ENCODE measurements around the gene PXMP4. TPM values are rescaled to one million over a fixed set of nuclear protein-coding genes. Genes with fewer than 3 reads are reported as not detected.
A peak's percentile ranks its signal among the peaks of the same experiment; 100 is the strongest.

PXMP4 gene
- total RNA-seq, 1 experiment from 2014 or later = 7.5 TPM

- H3K4me3 ChIP-seq (ENCODE audit: low read depth, low read length, poor library complexity, severe bottlenecking) = no peak overlapping the region
- TF ChIP-seq EZH2 (IDR thresholded peaks at IDR 0.05; ENCODE audit: borderline replicate concordance, low read depth, low read length, poor library complexity, severe bottlenecking) (no peak), CTCF (conservative IDR thresholded peaks at IDR 0.05; ENCODE audit: low read depth, low read length) (no peak)
- POLR2A ChIA-PET (ENCODE audit: low non-redundant PET) = interaction anchor here (0.6 kb wide), 1 partner anchor 110 kb away, joined by 9 read pairs; no protein-coding TSS in a partner anchor
- peaks cover 26% of the 10 kb centered on the region for H3K4me1 ChIP-seq (ENCODE audit: insufficient read depth, low read length, poor library complexity, severe bottlenecking)
- H3K36me3 ChIP-seq (ENCODE audit: insufficient read depth, low read length, poor library complexity, severe bottlenecking) = peaks cover 24% of the 10 kb centered on the region
- no peaks in the 10 kb centered on the region for H3K9me3 ChIP-seq (ENCODE audit: low read depth, low read length, poor library complexity, severe bottlenecking)
- CTCF ChIA-PET = no interaction called here
- no peak overlapping the region for H3K27ac ChIP-seq (ENCODE audit: low read depth, low read length, poor library complexity, severe bottlenecking)
- no TSS peak for BruUV-seq (replicated peaks)
- DNase-seq (ENCODE audit: low spot score) = no peak
- intact Hi-C loops (cut with micrococcal nuclease; ENCODE audit: unreplicated experiment) = no loop called here
- no peaks in the 10 kb centered on the region for H3K27me3 ChIP-seq (replicated peaks; ENCODE audit: insufficient read depth, low read depth, low read length, poor library complexity)
Measured at GRCh38 chr20:33676121-33676520, 44.0 kb downstream of the PXMP4 start.

- TF ChIP-seq CTCF (conservative IDR thresholded peaks at IDR 0.05; ENCODE audit: low read depth, low read length) = no peak
- no peak for TF ChIP-seq EZH2 (IDR thresholded peaks at IDR 0.05; ENCODE audit: borderline replicate concordance, low read depth, low read length, poor library complexity, severe bottlenecking)
- DNase-seq (ENCODE audit: low spot score) = no peak
- Histone ChIP-seq H3K4me3 (ENCODE audit: low read depth, low read length, poor library complexity, severe bottlenecking) (peak overlapping the region; percentile 78), H3K36me3 (ENCODE audit: insufficient read depth, low read length, poor library complexity, severe bottlenecking) (peaks cover 25% of the 10 kb centered on the region), H3K9me3 (ENCODE audit: low read depth, low read length, poor library complexity, severe bottlenecking) (no peaks in the 10 kb centered on the region), H3K4me1 (ENCODE audit: insufficient read depth, low read length, poor library complexity, severe bottlenecking) (peaks cover 31% of the 10 kb centered on the region), H3K27me3 (replicated peaks; ENCODE audit: insufficient read depth, low read depth, low read length, poor library complexity) (no peaks in the 10 kb centered on the region), H3K27ac (ENCODE audit: low read depth, low read length, poor library complexity, severe bottlenecking) (peak overlapping the region; percentile 88)
- POLR2A ChIA-PET (ENCODE audit: low non-redundant PET) = interaction anchor here (0.6 kb wide), 2 partner anchors 57 to 109 kb away, joined by 3 to 9 read pairs; no protein-coding TSS in a partner anchor
- CTCF ChIA-PET = no interaction called here
- intact Hi-C loops (cut with micrococcal nuclease; ENCODE audit: unreplicated experiment) = no loop called here
- no TSS peak for BruUV-seq (replicated peaks)
Measured at GRCh38 chr20:33675136-33675959, 44.8 kb downstream of the PXMP4 start.

- no peaks in the 10 kb centered on the region for H3K27me3 ChIP-seq (replicated peaks; ENCODE audit: insufficient read depth, low read depth, low read length, poor library complexity)
- peaks cover 31% of the 10 kb centered on the region for H3K4me1 ChIP-seq (ENCODE audit: insufficient read depth, low read length, poor library complexity, severe bottlenecking)
- intact Hi-C loops (cut with micrococcal nuclease; ENCODE audit: unreplicated experiment) = no loop called here
- no TSS peak for BruUV-seq (replicated peaks)
- H3K9me3 ChIP-seq (ENCODE audit: low read depth, low read length, poor library complexity, severe bottlenecking) = no peaks in the 10 kb centered on the region
- peak within 1 kb of the TSS; percentile 88 for H3K27ac ChIP-seq (ENCODE audit: low read depth, low read length, poor library complexity, severe bottlenecking)
- TF ChIP-seq CTCF (conservative IDR thresholded peaks at IDR 0.05; ENCODE audit: low read depth, low read length) (no peak), EZH2 (IDR thresholded peaks at IDR 0.05; ENCODE audit: borderline replicate concordance, low read depth, low read length, poor library complexity, severe bottlenecking) (no peak)
- peaks cover 18% of the 10 kb centered on the region for H3K36me3 ChIP-seq (ENCODE audit: insufficient read depth, low read length, poor library complexity, severe bottlenecking)
- ChIA-PET POLR2A (ENCODE audit: low non-redundant PET) (interaction anchor here (0.6 kb wide), 2 partner anchors 58 to 1941 kb away, joined by 3 to 17 read pairs; partner anchors contain the start of gene SPAG4), CTCF (no interaction called here)
- H3K4me3 ChIP-seq (ENCODE audit: low read depth, low read length, poor library complexity, severe bottlenecking) = peak within 1 kb of the TSS; percentile 78
- DNase-seq (ENCODE audit: low spot score) = peak; percentile 83
Measured at GRCh38 chr20:33674294-33675135, 45.6 kb downstream of the PXMP4 start, which contains the start of gene NECAB3. TSS of gene NECAB3 (minus strand) at chr20:33674428. CDS start at chr20:33674352, 76 bp downstream.

All from A673 (cell line).